GM23338 (cell line): ENCODE data around the gene DOCK10. TPM values are rescaled to one million over a fixed set of nuclear protein-coding genes. Genes with fewer than 3 reads are reported as not detected.

Source experiments
- ATAC-seq: fragments of 200-7000 bp; cut with Tn5 transposase; 3 replicates; pipeline ENCODE4 v1.9.1; 2020
- DNase-seq: peaks from one replicate; pipeline ENCODE4 v3.0.0-alpha.2; 2015; ENCODE audit warnings: low spot score
- H2AFZ ChIP-seq: fragments of 200-600 bp; sonication (generic); 2 replicates; pipeline ENCODE4 v1.8.0; 2016; ENCODE audit warnings: antibody characterized with exemption, mild to moderate bottlenecking, moderate library complexity
- H3F3A ChIP-seq: fragments of 200-600 bp; sonication (generic); replicated peaks from 2 replicates; pipeline ENCODE4 v1.8.0; 2017; ENCODE audit warnings: antibody characterized with exemption, mixed run types, low read depth
- H3K27ac ChIP-seq: fragments of 200-600 bp; sonication (generic); 2 replicates; pipeline ENCODE4 v1.6.1; 2016; ENCODE audit warnings: low read depth
- H3K27me3 ChIP-seq: fragments of 200-600 bp; sonication (generic); 2 replicates; pipeline ENCODE4 v1.8.0; 2016; ENCODE audit warnings: mild to moderate bottlenecking, mixed run types, moderate library complexity; ENCODE audit not compliant: insufficient read depth
- H3K36me3 ChIP-seq: fragments of 200-600 bp; sonication (generic); 2 replicates; pipeline ENCODE4 v1.8.0; 2016; ENCODE audit warnings: mild to moderate bottlenecking; ENCODE audit not compliant: insufficient read depth
- H3K4me1 ChIP-seq: fragments of 200-600 bp; sonication (generic); 2 replicates; pipeline ENCODE4 v1.8.0; 2016; ENCODE audit warnings: mild to moderate bottlenecking, moderate library complexity; ENCODE audit not compliant: insufficient read depth
- H3K4me2 ChIP-seq: fragments of 200-600 bp; sonication (generic); 2 replicates; pipeline ENCODE4 v1.7.1; 2017; ENCODE audit warnings: mixed run types
- H3K4me3 ChIP-seq: fragments of 200-600 bp; sonication (generic); 2 replicates; pipeline ENCODE4 v1.6.1; 2016; ENCODE audit warnings: mixed run types
- H3K79me2 ChIP-seq: fragments of 200-600 bp; sonication (generic); replicated peaks from 2 replicates; pipeline ENCODE4 v1.8.0; 2017; ENCODE audit warnings: mild to moderate bottlenecking; ENCODE audit not compliant: insufficient read depth
- H3K9me2 ChIP-seq: fragments of 200-600 bp; sonication (generic); 2 replicates; pipeline ENCODE4 v1.8.0; 2017; ENCODE audit not compliant: insufficient read depth
- H4K20me1 ChIP-seq: fragments of 200-600 bp; sonication (generic); replicated peaks from 2 replicates; pipeline ENCODE4 v1.8.0; 2017; ENCODE audit warnings: mild to moderate bottlenecking; ENCODE audit not compliant: insufficient read depth
- H3K27ac Mint-ChIP-seq: 2 replicates; pipeline ENCODE4 v1.8.0; 2020; ENCODE audit warnings: inconsistent platforms, mild to moderate bottlenecking, moderate library complexity, mixed read lengths
- H3K27me3 Mint-ChIP-seq: 3 replicates; pipeline ENCODE4 v1.8.0; 2022; ENCODE audit warnings: low read depth, mild to moderate bottlenecking, moderate library complexity, mixed read lengths, inconsistent platforms; ENCODE audit not compliant: insufficient read depth, poor library complexity
- H3K36me3 Mint-ChIP-seq: 3 replicates; pipeline ENCODE4 v1.8.0; 2021; ENCODE audit warnings: low read depth, mild to moderate bottlenecking, inconsistent platforms, moderate library complexity, mixed read lengths
- H3K4me1 Mint-ChIP-seq: 3 replicates; pipeline ENCODE4 v1.8.0; 2020; ENCODE audit warnings: mild to moderate bottlenecking, inconsistent platforms, mixed read lengths
- H3K4me3 Mint-ChIP-seq: 3 replicates; pipeline ENCODE4 v1.8.0; 2021; ENCODE audit warnings: moderate library complexity, mild to moderate bottlenecking, inconsistent platforms, mixed read lengths
- H3K9me3 Mint-ChIP-seq: 3 replicates; pipeline ENCODE4 v1.8.0; 2020; ENCODE audit warnings: moderate library complexity, mild to moderate bottlenecking, inconsistent platforms, mixed read lengths
- CREB1 ChIP-seq: fragments of 250-450 bp; sonication (Bioruptor Pico); IDR thresholded peaks from 2 replicates; pipeline ENCODE4 v1.5.0; 2020; ENCODE audit warnings: low read depth, mild to moderate bottlenecking, moderate library complexity
- CTCF ChIP-seq, 2 experiments: fragments of 200-600 bp in 1 of 2; sonication (generic) in 1 of 2; conservative IDR thresholded peaks; 2 replicates each; pipeline versions ENCODE4 v1.5.1 to v1.6.1; 2016 to 2017; ENCODE audit warnings: antibody characterized with exemption in 2 of 2, low read depth in 2 of 2, mild to moderate bottlenecking in 2 of 2, moderate library complexity in 1 of 2
- EZH2 ChIP-seq: fragments of 200-600 bp; sonication (generic); IDR thresholded peaks from one replicate; pipeline ENCODE4 v1.8.0; 2017; ENCODE audit warnings: antibody characterized with exemption, mild to moderate bottlenecking, low read depth; ENCODE audit not compliant: unreplicated experiment
- EZH2phosphoT487 ChIP-seq: fragments of 200-600 bp; sonication (generic); IDR thresholded peaks from one replicate; pipeline ENCODE4 v1.8.1; 2018; ENCODE audit warnings: antibody characterized with exemption; ENCODE audit not compliant: unreplicated experiment
- JUNB ChIP-seq: IDR thresholded peaks from one replicate; pipeline ENCODE4 v1.6.1; 2016; ENCODE audit warnings: antibody characterized with exemption; ENCODE audit not compliant: unreplicated experiment
- NANOG ChIP-seq: IDR thresholded peaks from 2 replicates; pipeline ENCODE4 v1.6.1; 2016; ENCODE audit warnings: antibody characterized with exemption, borderline replicate concordance
- POLR2AphosphoS5 ChIP-seq: IDR thresholded peaks from 2 replicates; pipeline ENCODE4 v1.6.1; 2016; ENCODE audit warnings: antibody characterized with exemption, low read depth
- REST ChIP-seq: IDR thresholded peaks from one replicate; pipeline ENCODE4 v1.6.1; 2018; ENCODE audit warnings: antibody characterized with exemption; ENCODE audit not compliant: unreplicated experiment
- STAT1 ChIP-seq: IDR thresholded peaks from one replicate; pipeline ENCODE4 v1.6.1; 2016; ENCODE audit warnings: antibody characterized with exemption; ENCODE audit not compliant: unreplicated experiment
- ZNF114 ChIP-seq: fragments of 250-450 bp; sonication (Bioruptor Pico); IDR thresholded peaks from 2 replicates; pipeline ENCODE4 v1.5.0; 2020; ENCODE audit warnings: mild to moderate bottlenecking, moderate library complexity
- ZNF331 ChIP-seq: fragments of 250-450 bp; sonication (Bioruptor Pico); IDR thresholded peaks from 2 replicates; pipeline ENCODE4 v1.5.0; 2020; ENCODE audit warnings: low read depth, mild to moderate bottlenecking, moderate library complexity
- ZNF462 ChIP-seq: fragments of 250-450 bp; sonication (Bioruptor Pico); IDR thresholded peaks from 2 replicates; pipeline ENCODE4 v1.5.0; 2020; ENCODE audit warnings: mild to moderate bottlenecking, moderate library complexity
- polyA plus RNA-seq: library from polyadenylated mRNA; unstranded; fragments of >200 nt; fragmentation: Nextera tagmentation; extraction: Ambion mirVana; gene quantifications from 2 replicates; pipeline ENCODE4 v1.2.1, GENCODE V29; 2016
- total RNA-seq: library from RNA; depleted of rRNA; stranded (reverse); fragments of >200 nt; shearing (Covaris generic); gene quantifications from 2 replicates; pipeline ENCODE4 v1.2.3, GENCODE V29; 2014
- TF ChIP-seq, protein P1 (sequence below): IDR thresholded peaks from 2 replicates; pipeline ENCODE4 v1.6.1; 2016; ENCODE audit warnings: antibody characterized with exemption

The DOCK10 gene
- total and polyA plus RNA-seq, 2 experiments from 2014 or later, result 1.0 to 1.7 TPM

- Histone ChIP-seq H3K79me2 (no peaks in the 10 kb centered on the region), H3K4me2 (no peak overlapping the region), H2AFZ (no peak overlapping the region), H4K20me1 (no peaks in the 10 kb centered on the region), H3F3A (no peaks in the 10 kb centered on the region), H3K27ac (no peak overlapping the region), H3K4me1 (peaks cover 10% of the 10 kb centered on the region), H3K27me3 (no peaks in the 10 kb centered on the region), H3K4me3 (no peak overlapping the region), H3K9me2 (no peaks in the 10 kb centered on the region), H3K36me3 (no peaks in the 10 kb centered on the region)
- ATAC-seq, result no peak
- H3K4me3 Mint-ChIP-seq, result no peak overlapping the region
- H3K27ac Mint-ChIP-seq, result no peak overlapping the region
- peaks cover 8% of the 10 kb centered on the region for H3K27me3 Mint-ChIP-seq
- H3K9me3 Mint-ChIP-seq, result no peaks in the 10 kb centered on the region
- TF ChIP-seq ZNF462 (CRISPR knock-in tag) (no peak), EZH2phosphoT487 (no peak), ZNF331 (CRISPR knock-in tag) (no peak), NANOG (no peak), EZH2 (no peak), CTCF (conservative IDR thresholded peaks at IDR 0.05; ENCODE audit: low read depth in 2 of 2) (no peak), STAT1 (no peak), JUNB (no peak), REST (no peak), POLR2AphosphoS5 (no peak), ZNF114 (CRISPR knock-in tag) (no peak), CREB1 (CRISPR knock-in tag) (no peak)
- TF ChIP-seq, protein P1, sequence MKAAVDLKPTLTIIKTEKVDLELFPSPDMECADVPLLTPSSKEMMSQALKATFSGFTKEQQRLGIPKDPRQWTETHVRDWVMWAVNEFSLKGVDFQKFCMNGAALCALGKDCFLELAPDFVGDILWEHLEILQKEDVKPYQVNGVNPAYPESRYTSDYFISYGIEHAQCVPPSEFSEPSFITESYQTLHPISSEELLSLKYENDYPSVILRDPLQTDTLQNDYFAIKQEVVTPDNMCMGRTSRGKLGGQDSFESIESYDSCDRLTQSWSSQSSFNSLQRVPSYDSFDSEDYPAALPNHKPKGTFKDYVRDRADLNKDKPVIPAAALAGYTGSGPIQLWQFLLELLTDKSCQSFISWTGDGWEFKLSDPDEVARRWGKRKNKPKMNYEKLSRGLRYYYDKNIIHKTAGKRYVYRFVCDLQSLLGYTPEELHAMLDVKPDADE, result no peak
- DNase-seq, result peak; percentile 8
- H3K36me3 Mint-ChIP-seq, result no peaks in the 10 kb centered on the region
- H3K4me1 Mint-ChIP-seq, result peaks cover 34% of the 10 kb centered on the region
Observed at GRCh38 chr2:225013425-225014365, 28.6 kb downstream of the DOCK10 start.
